ENCODE results near the gene LTA4H. TPM values are rescaled to one million over a fixed set of nuclear protein-coding genes. Genes with fewer than 3 reads are reported as not detected.

LTA4H gene
- polyA plus RNA-seq, 1 donor (not counting 4 experiments of a cell fraction or from before 2014, with no cell fraction given), result 183 TPM

GRCh38 chr12:96075560-96075959, 40.2 kb upstream of the LTA4H start:
- DNase-seq (ENCODE audit: low read depth, low spot score) (no peak), FAIRE-seq (no peak)
- TF ChIP-seq EZH2 (IDR thresholded peaks at IDR 0.05; ENCODE audit: low read length) (no peak), CTCF (optimal IDR thresholded peaks at IDR 0.05 in 1 of 3, IDR thresholded peaks at IDR 0.05 in 1 of 3, conservative IDR thresholded peaks at IDR 0.05 in 1 of 3; ENCODE audit: extremely low read depth in 1 of 3, insufficient read depth in 2 of 3, low read length in 3 of 3) (no peak)
- Histone ChIP-seq H4K20me1 (ENCODE audit: control insufficient read depth, extremely low read depth, insufficient read depth, low read length) (no peaks in the 10 kb centered on the region), H3K9ac (ENCODE audit: control insufficient read depth, extremely low read depth, insufficient read depth, low read length) (no peak overlapping the region), H3K4me2 (ENCODE audit: control insufficient read depth, extremely low read depth, insufficient read depth, low read depth, low read length) (no peak overlapping the region), H3K4me1 (ENCODE audit: control insufficient read depth, extremely low read depth, insufficient read depth, low read length) (peaks cover 19% of the 10 kb centered on the region), H3K9me1 (ENCODE audit: control insufficient read depth, extremely low read depth, insufficient read depth, low read length) (no peaks in the 10 kb centered on the region), H3K27ac (ENCODE audit: control insufficient read depth, insufficient read depth, low read length) (no peak overlapping the region), H3K27me3 (ENCODE audit: control insufficient read depth, extremely low read depth, insufficient read depth, low read length) (no peaks in the 10 kb centered on the region), H2AFZ (ENCODE audit: control insufficient read depth, low read length) (no peak overlapping the region), H3K9me3 (ENCODE audit: control insufficient read depth, low read depth, low read length) (no peaks in the 10 kb centered on the region), H3K79me2 (ENCODE audit: control insufficient read depth, insufficient read depth, low read length) (no peaks in the 10 kb centered on the region), H3K4me3 (ENCODE audit: control insufficient read depth in 2 of 3, extremely low read depth in 1 of 3, insufficient read depth in 2 of 3, low read depth in 1 of 3, low read length in 3 of 3) (no peak overlapping the region), H3K36me3 (ENCODE audit: control insufficient read depth in 2 of 2, extremely low read depth in 1 of 2, insufficient read depth in 2 of 2, low read length in 2 of 2) (no peaks in the 10 kb centered on the region)
- dilution Hi-C loops (cut with MboI; ENCODE audit: extremely low pct_ligation_motif_present, low sequenced_read_pairs), result no loop called here

DNA sequence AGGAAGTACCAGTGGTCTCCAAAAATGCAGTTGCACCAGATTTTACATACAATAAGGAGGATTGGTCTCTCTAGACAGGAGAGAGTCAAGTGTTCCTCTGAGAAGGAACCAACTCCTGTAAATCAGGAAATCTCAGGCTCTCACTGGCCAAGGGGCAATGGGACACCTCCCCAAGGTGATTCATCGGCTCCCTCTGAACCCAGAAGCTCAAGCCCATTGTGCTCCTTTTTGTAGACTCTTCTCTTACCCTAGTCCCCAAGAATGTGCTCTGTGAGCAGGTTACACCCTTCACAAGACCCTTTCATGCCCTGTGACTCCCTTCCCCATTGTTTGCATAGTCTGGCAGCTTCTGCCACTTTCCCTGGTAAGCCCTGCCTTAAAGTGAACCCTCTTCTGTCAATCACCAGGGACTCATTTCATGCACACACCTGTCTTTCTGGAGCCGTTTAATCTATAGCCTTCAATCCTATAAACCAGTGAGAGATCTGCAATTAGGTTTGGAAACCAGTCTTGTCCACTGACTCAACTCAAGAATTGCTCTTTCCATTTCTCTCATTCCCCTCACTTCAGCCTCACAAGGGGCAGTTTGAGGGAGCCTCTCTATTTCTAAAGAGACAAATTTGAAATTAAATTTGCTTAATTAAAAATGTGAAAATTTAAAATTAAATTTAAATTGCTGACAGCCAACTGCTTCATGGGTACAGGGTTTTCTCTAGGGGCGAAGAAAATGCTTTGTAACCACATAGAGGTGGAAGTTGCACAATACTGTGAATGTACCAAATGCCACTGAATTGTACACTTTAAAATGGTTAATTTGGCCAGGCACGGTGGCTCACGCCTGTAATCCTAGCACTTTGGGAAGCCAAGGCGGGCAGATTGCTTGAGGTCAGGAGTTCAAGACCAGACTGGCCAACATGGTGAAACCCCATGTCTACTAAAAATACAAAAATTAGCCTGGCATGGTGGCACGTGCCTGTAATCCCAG, 38.3 kb upstream of the LTA4H start:
- Histone ChIP-seq H3K36me3 (ENCODE audit: control insufficient read depth in 2 of 2, extremely low read depth in 1 of 2, insufficient read depth in 2 of 2, low read length in 2 of 2) (no peaks in the 10 kb centered on the region), H3K9me3 (ENCODE audit: control insufficient read depth, low read depth, low read length) (no peaks in the 10 kb centered on the region), H3K9ac (ENCODE audit: control insufficient read depth, extremely low read depth, insufficient read depth, low read length) (no peak overlapping the region), H3K27ac (ENCODE audit: control insufficient read depth, insufficient read depth, low read length) (no peak overlapping the region), H3K27me3 (ENCODE audit: control insufficient read depth, extremely low read depth, insufficient read depth, low read length) (no peaks in the 10 kb centered on the region), H2AFZ (ENCODE audit: control insufficient read depth, low read length) (peak overlapping the region; percentile 74), H3K4me3 (ENCODE audit: control insufficient read depth in 2 of 3, extremely low read depth in 1 of 3, insufficient read depth in 2 of 3, low read depth in 1 of 3, low read length in 3 of 3) (no peak overlapping the region), H3K79me2 (ENCODE audit: control insufficient read depth, insufficient read depth, low read length) (no peaks in the 10 kb centered on the region), H4K20me1 (ENCODE audit: control insufficient read depth, extremely low read depth, insufficient read depth, low read length) (no peaks in the 10 kb centered on the region), H3K9me1 (ENCODE audit: control insufficient read depth, extremely low read depth, insufficient read depth, low read length) (no peaks in the 10 kb centered on the region), H3K4me1 (ENCODE audit: control insufficient read depth, extremely low read depth, insufficient read depth, low read length) (peaks cover 20% of the 10 kb centered on the region), H3K4me2 (ENCODE audit: control insufficient read depth, extremely low read depth, insufficient read depth, low read depth, low read length) (peak overlapping the region; percentile 50)
- TF ChIP-seq EZH2 (IDR thresholded peaks at IDR 0.05; ENCODE audit: low read length), result no peak
- TF ChIP-seq CTCF (optimal IDR thresholded peaks at IDR 0.05 in 1 of 3, IDR thresholded peaks at IDR 0.05 in 1 of 3, conservative IDR thresholded peaks at IDR 0.05 in 1 of 3; ENCODE audit: extremely low read depth in 1 of 3, insufficient read depth in 2 of 3, low read length in 3 of 3), result no peak
- peak; percentile 79 for FAIRE-seq
- dilution Hi-C loops (cut with MboI; ENCODE audit: extremely low pct_ligation_motif_present, low sequenced_read_pairs), result no loop called here
- no peak for DNase-seq (ENCODE audit: low read depth, low spot score)
